Eye (tissue), 1 donor: ENCODE data around the gene DLL1.
"Not testable (repeated sequence)": the region's sequence is repeated elsewhere in the genome, so short reads cannot be mapped to it uniquely, and the experiment has no call there.

ENCODE experiments used
- DNase-seq: peaks from one replicate; pipeline ENCODE4 v3.0.0-alpha.2; 2015

Gene DLL1

GRCh38 chr6:170266061-170266825 lies 24.6 kb downstream of the DLL1 start:
- peak; percentile 81 for DNase-seq

GRCh38 chr6:170265655-170266054 lies 25.2 kb downstream of the DLL1 start:
- peak; percentile 25 for DNase-seq

- not testable (repeated sequence) for DNase-seq
Observed at GRCh38 chr6:170264644-170265043, 26.2 kb downstream of the DLL1 start.

GRCh38 chr6:170264086-170264485 lies 26.8 kb downstream of the DLL1 start:
- DNase-seq = no peak

GRCh38 chr6:170263410-170263809 lies 27.5 kb downstream of the DLL1 start:
- no peak for DNase-seq

- DNase-seq = no peak
Observed at GRCh38 chr6:170262489-170263088, 28.3 kb downstream of the DLL1 start.

GRCh38 chr6:170261643-170262488 lies 29.0 kb downstream of the DLL1 start:
- DNase-seq = no peak

- no peak for DNase-seq
Observed at GRCh38 chr6:170260686-170261085, 30.2 kb downstream of the DLL1 start.

- no peak for DNase-seq
Observed at GRCh38 chr6:170259278-170259677, 31.6 kb downstream of the DLL1 start.

- DNase-seq = no peak
Observed at GRCh38 chr6:170258407-170258806, 32.5 kb downstream of the DLL1 start.

- no peak for DNase-seq
Observed at GRCh38 chr6:170257376-170257775, 33.5 kb downstream of the DLL1 start.

- DNase-seq = no peak
Observed at GRCh38 chr6:170256641-170257040, 34.2 kb downstream of the DLL1 start.

GRCh38 chr6:170255426-170256125 lies 35.3 kb downstream of the DLL1 start:
- no peak for DNase-seq

- no peak for DNase-seq
Observed at GRCh38 chr6:170254315-170255213, 36.3 kb downstream of the DLL1 start.

GRCh38 chr6:170253910-170254269 lies 37.0 kb downstream of the DLL1 start:
- no peak for DNase-seq

GRCh38 chr6:170253226-170253909 lies 37.5 kb downstream of the DLL1 start:
- no peak for DNase-seq

GRCh38 chr6:170251776-170252571 lies 38.9 kb downstream of the DLL1 start:
- no peak for DNase-seq

- no peak for DNase-seq
Observed at GRCh38 chr6:170250981-170251775, 39.7 kb downstream of the DLL1 start.

GRCh38 chr6:170250455-170250854 lies 40.4 kb downstream of the DLL1 start:
- DNase-seq = no peak

- no peak for DNase-seq
Observed at GRCh38 chr6:170249817-170250216, 41.1 kb downstream of the DLL1 start.
